ENCODE data around the gene MYO1D.

The MYO1D gene

GRCh38 chr17:32688221-32688620 lies 188.7 kb downstream of the MYO1D start:
- in situ Hi-C loops (cut with MboI; ENCODE audit: low pct_unique_long_range_greater_than_20kb, low sequenced_read_pairs, unreplicated experiment): no loop called here
- TF ChIP-seq CTCF (IDR thresholded peaks at IDR 0.05; ENCODE audit: extremely low read depth, insufficient read depth, missing control alignments): no peak
- DNase-seq (ENCODE audit: low spot score): no peak

- no peak for DNase-seq (ENCODE audit: low spot score)
- no peak for TF ChIP-seq CTCF (IDR thresholded peaks at IDR 0.05; ENCODE audit: extremely low read depth, insufficient read depth, missing control alignments)
- in situ Hi-C loops (cut with MboI; ENCODE audit: low pct_unique_long_range_greater_than_20kb, low sequenced_read_pairs, unreplicated experiment): no loop called here
These were observed 192.6 kb downstream of the MYO1D start for GRCh38 chr17:32684087-32684958.

- DNase-seq (ENCODE audit: low spot score): no peak
- in situ Hi-C loops (cut with MboI; ENCODE audit: low pct_unique_long_range_greater_than_20kb, low sequenced_read_pairs, unreplicated experiment): no loop called here
- TF ChIP-seq CTCF (IDR thresholded peaks at IDR 0.05; ENCODE audit: extremely low read depth, insufficient read depth, missing control alignments): no peak
These were observed 203.0 kb downstream of the MYO1D start for GRCh38 chr17:32673964-32674363.

GRCh38 chr17:32672711-32673110 lies 204.2 kb downstream of the MYO1D start:
- DNase-seq (ENCODE audit: low spot score): no peak
- no peak for TF ChIP-seq CTCF (IDR thresholded peaks at IDR 0.05; ENCODE audit: extremely low read depth, insufficient read depth, missing control alignments)
- in situ Hi-C loops (cut with MboI; ENCODE audit: low pct_unique_long_range_greater_than_20kb, low sequenced_read_pairs, unreplicated experiment): no loop called here

- no peak for DNase-seq (ENCODE audit: low spot score)
- no peak for TF ChIP-seq CTCF (IDR thresholded peaks at IDR 0.05; ENCODE audit: extremely low read depth, insufficient read depth, missing control alignments)
- in situ Hi-C loops (cut with MboI; ENCODE audit: low pct_unique_long_range_greater_than_20kb, low sequenced_read_pairs, unreplicated experiment): no loop called here
These were observed 205.0 kb downstream of the MYO1D start for GRCh38 chr17:32671896-32672295.

GRCh38 chr17:32664936-32665583 lies 211.9 kb downstream of the MYO1D start:
- TF ChIP-seq CTCF (IDR thresholded peaks at IDR 0.05; ENCODE audit: extremely low read depth, insufficient read depth, missing control alignments): no peak
- in situ Hi-C loops (cut with MboI; ENCODE audit: low pct_unique_long_range_greater_than_20kb, low sequenced_read_pairs, unreplicated experiment): no loop called here
- DNase-seq (ENCODE audit: low spot score): no peak

Measured in GM13977 (cell line).